Measurements from ENCODE around the gene TMEM144.
A peak's percentile ranks its signal among the peaks of the same experiment; 100 is the strongest.
"Not testable (repeated sequence)": the region's sequence is repeated elsewhere in the genome, so short reads cannot be mapped to it uniquely, and the experiment has no call there.

TMEM144 gene

DNA sequence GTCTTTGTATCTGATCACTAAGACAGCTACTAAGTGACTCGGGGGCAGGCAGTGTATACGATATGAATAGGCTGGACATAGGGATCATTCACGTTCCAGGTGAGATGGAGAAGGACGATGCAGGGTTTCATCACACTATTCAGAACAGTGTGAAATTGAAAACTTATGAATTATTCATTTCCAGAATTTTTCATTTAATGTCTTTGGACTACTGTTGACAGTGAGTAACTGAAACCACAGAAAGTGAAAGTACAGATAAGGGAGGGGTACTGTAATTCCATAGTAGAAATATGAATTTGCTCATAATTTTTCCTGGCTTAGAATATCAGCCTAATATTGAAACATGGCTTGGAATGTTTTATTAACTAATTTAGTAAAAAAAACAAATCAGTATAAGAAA lies 24.4 kb downstream of the TMEM144 start:
- no peak for DNase-seq (ENCODE audit: low read depth in 2 of 2, low spot score in 1 of 2)

DNA sequence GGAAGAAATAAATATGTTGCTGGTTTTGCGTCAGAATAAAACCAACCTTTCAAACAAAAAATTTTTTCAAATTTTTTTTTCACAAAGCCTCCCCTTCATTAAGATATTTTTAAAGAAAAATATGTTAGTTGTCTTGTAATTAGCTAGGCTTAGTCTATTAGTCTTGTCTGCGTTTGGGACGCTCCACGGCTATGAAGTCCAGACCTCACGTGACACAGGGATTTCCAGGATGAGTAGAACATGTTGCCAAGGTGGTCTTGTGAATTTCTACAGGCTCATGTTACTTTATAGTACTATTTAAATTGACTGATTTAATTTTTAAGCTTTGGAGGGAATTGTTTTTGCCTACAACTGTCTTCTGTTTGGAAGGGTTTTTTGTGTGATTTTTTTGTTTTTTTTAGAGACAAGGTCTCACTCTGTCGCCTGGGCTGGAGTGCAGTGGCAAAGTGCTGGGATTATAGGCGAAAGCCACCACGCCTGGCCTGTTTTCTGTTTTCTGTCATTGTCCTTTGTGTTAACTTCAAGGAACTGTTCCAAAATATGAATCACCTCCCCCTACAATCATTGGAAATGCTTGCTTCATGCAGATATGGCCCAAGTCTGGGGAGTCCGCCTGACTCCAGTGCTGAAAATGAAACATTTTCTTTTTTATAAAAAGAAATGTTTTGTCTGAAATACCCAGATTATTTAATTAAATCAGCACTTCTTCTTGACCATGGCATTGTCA lies 26.2 kb downstream of the TMEM144 start:
- DNase-seq (ENCODE audit: low read depth in 2 of 2, low spot score in 1 of 2) = no peak

DNA sequence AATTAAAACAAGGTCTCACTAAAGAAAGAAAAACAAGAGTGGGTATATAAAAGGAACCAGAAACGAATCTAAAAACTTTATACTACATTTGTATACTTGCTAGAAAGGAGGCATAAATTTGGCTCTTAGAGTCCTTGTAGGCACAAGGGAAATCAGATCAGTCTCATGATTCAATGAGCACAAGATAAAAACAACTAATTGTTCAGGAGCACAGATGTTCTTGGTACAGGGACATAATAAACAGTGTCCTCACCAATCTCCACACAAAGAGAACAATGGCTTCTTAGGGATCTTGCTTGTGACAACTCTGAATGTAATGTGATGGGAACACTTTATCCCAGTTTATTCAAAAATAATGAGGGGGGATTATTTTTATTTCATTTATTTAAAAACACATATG lies 28.3 kb downstream of the TMEM144 start:
- no peak for DNase-seq (ENCODE audit: low read depth in 2 of 2, low spot score in 1 of 2)

DNA sequence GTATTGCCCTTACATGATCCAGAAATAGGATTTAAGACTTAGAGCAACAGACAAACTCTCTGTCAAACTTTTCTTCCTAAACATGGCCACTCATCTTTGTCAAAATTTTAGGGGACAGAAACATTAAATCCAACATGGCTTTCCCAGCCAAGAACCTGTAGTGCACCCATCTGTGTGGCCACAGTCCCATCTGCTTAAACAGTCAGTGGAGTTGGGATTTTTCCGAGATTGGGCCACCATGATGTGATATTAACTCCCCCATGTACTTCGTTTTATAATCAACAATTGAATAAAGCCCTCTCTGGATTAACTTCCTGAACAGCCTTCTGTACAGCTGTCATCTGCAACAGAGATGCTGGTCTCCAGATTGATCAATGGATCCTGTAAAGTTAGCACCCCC lies 28.9 kb downstream of the TMEM144 start:
- no peak for DNase-seq (ENCODE audit: low read depth in 2 of 2, low spot score in 1 of 2)

DNA sequence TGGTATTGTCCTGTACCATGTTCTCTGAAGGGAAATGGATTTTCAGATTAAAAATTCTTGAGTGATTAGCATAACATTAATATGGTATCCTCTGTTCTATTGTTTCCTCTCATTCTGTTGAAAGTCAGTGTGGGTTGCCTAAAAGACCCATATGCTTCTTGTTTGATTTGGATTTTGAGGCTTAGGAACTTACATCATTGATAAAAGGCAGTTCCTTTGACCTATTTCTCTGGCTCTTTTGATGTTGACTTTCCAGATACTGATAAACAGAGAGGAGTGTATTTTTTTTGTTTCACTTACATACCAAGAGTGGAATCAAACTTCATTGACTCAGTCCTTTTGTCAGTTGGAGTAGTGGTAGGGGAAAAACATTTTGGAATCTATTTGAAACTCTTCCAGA lies 32.8 kb downstream of the TMEM144 start:
- DNase-seq (ENCODE audit: low read depth in 2 of 2, low spot score in 1 of 2) = no peak

DNA sequence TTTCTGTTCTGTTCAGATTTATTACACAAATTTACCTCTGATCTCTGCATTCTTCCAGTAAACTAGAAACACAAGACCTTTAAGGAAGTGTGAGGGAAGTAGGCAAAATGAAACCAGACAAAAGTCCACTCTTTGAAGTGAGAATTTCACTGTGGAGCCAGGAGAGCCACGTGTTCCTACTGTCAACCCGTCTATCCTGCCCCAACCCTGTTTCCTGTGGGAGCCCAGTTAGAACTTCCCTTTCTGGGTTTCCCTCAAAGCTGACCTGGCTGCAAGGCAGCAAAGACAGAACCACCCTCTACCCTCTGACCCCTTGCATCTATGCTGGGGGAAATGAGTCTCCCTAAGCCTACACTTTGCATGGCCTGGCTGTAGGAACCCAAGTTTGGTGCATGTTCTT lies 40.0 kb downstream of the TMEM144 start:
- DNase-seq (ENCODE audit: low read depth in 2 of 2, low spot score in 1 of 2) = no peak

DNA sequence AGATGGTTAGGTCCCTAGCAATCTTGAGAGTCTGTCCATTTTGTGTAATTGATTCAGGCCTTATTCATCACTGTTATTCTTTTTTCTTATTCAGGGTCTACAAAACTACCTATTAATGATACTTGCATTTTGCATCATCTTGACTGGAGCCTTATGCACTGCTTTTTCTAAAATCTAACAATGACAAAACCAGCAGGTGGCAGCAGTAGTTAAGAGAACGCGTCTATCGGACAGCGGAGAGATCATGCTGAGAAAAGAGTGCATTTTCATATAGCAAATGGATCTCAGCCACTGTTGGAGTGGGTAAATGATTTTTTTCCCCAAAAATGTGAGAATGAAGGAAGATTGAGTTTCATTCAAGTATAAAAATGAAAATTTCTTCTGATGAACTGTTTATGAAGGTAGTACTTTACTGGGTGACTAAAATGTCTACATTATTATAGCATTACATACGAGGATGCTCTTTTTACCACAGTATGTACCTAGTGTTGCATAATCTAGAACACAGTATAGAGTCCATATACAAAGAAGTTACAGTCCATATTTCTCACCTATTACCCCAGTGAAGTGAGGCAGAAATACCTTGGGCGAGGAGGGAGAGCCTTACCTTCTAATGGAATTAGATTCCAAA lies 43.2 kb downstream of the TMEM144 start:
- peak in 1 of 2 donors; percentile 9 for DNase-seq (ENCODE audit: low read depth in 2 of 2, low spot score in 1 of 2)

DNA sequence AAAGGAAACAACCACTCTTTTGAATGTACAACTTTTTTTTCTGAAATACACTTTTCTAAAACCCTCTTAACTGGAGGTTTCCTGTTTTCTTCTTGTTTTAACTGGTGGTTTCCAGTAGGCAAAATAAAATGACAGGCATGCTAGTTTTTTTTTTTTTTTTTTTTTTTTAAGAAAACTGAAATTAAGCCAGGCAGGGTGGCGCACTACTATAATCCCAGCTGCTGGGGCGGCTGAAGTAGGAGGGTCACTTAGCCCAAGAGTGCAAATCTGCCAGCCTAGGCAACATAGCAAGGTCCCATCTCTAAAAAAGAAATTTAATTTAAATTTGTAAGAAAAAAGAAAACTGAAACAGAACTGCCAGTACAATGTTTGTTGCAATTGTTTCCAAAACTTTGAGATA lies 44.0 kb downstream of the TMEM144 start:
- no peak for DNase-seq (ENCODE audit: low read depth in 2 of 2, low spot score in 1 of 2)

DNA sequence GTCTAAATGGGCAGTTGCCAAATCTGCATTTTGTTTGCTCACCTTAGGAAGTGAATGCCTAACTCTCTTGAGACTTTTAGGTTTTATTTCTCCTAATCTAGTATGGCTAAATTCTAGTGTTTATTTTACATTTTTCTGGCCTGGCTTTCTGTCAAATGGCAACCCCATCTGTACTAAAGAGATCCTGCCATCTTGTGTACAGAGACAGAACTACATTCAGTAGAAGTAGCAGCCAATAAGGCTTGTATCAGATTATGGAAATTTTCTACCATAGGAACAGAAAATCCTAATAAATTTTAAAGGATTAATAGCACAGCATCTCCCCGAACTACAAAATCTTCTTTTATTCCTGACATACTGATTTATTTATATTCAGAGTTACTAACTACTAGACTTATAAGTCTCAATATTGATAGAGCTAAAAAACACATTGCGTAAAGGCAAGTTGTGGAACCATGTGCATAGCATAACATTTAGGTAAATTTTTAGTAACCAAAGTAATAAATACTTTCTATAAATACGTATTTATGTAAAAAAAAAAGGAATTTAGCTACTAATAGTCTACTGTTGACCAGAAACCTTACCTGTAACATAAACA lies 45.5 kb downstream of the TMEM144 start:
- no peak for DNase-seq (ENCODE audit: low read depth in 2 of 2, low spot score in 1 of 2)

DNA sequence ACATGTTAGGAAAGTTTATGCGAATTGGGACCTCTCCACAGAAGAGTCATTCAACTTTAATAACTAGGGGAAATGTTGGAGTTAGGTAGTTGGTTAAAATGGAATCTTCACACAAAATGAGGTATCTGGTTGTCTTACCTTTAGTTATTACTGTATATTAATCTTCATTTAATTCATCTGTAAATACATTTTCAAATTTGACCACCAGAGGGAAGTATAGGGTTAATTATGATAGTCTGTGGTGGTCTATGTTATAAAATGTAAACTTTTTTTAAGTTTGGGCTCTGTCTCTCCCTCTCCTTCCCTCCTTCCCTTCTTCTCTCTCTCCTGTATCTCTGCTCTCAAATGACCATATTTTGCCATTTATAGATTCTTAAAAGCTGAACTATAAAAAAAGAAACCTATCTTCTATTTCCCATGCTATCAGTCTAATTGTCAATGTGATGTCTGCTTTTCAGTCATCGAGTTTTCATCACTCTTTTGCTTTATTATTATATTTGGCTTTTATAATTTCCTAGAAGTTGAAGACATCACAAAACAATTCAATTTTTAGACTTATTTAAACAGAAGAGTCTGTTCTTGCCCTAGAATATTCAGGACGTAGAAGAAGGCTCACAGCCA lies 49.8 kb downstream of the TMEM144 start:
- DNase-seq (ENCODE audit: low read depth in 2 of 2, low spot score in 1 of 2) = no peak

DNA sequence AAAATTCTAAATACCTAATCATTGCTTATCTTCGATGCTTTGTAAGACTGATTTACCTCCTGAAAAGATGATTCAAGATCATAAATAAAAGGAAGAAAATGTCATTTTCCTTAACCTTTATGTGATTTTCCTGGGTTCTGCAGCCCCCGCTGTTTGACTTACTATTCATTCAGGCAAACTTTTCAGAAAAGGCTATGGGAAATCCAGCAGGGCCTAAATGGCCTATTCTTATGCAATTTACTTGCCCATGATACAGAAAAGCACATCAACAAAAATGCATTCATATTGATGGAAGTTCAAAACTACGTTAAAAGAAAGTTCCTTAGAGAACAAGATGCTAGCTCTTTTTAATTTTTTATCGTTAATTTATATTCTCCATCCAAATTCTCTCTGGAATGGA lies 51.2 kb downstream of the TMEM144 start:
- DNase-seq (ENCODE audit: low read depth in 2 of 2, low spot score in 1 of 2) = no peak

DNA sequence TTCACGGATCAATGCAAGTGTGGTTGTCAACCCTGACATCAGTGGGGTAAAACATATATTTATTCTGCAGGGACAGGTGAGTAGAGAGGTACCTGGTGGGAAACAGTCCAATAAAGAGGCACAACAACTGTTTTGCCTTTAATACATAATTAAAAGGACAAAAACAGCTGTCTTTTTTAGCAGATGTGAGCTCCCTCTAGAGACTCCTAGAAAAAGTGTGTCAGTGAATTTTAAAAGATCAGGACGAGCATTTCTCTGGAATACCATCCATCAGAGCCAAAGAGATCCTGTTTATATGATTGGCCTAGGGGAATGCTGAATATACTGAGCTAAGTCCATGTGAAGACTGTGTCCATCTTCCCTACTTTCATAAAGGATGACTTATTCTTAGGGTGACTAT lies 58.3 kb downstream of the TMEM144 start:
- no peak for DNase-seq (ENCODE audit: low read depth in 2 of 2, low spot score in 1 of 2)

DNA sequence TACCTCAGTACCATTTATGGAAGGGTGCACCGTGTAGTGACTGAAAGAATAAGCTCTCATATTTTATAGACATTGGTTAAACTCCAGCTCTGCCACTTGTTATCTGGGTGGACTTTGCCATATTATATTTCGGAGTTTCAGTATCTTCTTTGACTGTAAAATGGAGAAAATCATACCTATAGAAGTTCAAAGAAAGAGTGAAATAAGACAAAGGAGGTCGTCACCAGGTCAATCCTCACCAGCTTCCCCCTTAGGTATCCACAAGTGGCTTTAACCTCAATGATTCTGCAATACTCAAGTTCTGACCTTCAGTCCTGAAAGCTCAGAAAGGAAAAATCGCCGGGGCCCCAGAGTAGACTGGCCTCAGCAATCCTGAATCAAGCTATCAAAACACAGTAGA lies 64.3 kb downstream of the TMEM144 start:
- DNase-seq (ENCODE audit: low read depth in 2 of 2, low spot score in 1 of 2) = no peak

DNA sequence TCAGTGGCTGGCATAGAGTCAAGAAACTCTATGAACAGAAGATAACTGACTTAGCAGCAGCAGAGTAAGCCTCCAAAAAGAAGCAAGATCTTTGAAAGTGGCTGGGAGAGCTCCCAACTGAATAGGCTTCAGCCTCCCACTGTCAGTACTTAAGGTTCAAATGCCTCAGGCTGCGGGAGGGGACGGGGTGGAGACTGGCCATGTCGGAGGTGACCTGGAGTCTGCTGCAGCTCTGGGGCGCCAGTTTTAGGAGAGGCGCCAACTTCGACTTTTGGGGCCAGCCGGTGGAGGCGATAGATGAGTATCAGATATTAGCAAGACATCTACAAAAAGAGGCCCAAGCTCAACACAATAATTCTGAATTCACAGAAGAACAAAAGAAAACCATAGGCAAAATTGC lies 67.3 kb downstream of the TMEM144 start:
- no peak for DNase-seq (ENCODE audit: low read depth in 2 of 2, low spot score in 1 of 2)

DNA sequence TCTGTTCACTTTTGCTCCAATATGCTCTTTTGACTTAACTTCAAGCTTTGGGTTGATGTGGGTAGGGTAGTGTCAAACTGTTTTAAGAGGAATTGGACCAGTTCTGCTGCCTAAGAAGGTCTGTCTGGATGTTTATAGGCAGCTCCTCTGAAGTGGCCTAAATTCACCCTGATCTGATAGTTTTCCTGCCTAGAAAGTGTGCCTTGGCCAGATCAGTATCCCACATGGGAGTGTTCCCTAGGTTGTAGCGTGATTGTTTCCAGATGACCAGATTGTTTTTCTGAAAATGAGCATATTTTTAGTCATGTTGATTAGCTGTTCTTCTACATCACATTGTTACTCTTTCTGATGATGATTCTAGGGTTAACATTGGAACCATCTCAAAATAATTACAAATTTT lies 68.8 kb downstream of the TMEM144 start:
- DNase-seq (ENCODE audit: low read depth in 2 of 2, low spot score in 1 of 2) = not testable (repeated sequence)

DNA sequence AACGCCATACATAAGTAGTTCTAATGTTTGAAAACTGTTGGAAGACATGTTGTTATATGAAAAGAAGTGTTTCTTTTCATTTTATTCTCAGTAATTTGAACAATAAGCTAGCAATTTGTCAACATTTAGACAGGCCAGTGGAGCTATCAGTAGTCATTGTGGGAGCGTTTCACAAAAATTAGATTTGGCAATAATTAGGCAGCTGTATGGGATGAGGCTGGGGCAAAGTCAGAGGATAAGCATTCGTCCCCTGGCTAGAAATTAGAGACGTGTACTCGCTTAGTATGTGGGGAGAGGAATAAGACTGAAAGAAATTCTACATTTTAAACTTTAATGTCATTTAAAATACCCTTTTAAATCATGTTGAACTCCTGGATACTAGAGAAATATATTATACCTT lies 70.6 kb downstream of the TMEM144 start:
- no peak for DNase-seq (ENCODE audit: low read depth in 2 of 2, low spot score in 1 of 2)

DNA sequence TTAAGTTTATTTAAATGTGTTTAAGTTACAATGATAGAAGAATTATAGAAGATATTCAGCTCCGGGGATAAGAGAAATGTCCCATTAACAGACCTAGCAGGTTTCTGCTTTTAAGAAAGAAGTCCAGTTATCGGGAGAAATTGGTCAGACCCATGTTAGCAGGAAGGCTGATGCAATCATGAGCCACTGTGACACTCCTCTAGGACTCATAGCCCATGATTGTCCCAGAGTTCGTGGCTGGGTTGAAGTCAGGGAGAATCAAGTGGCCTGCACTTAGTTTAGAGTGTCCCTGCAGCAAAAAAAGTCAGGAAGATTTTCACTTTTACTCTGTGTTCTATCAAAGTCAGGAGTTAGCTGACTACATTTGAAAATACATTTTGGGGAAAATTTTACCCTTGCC lies 72.0 kb downstream of the TMEM144 start:
- DNase-seq (ENCODE audit: low read depth in 2 of 2, low spot score in 1 of 2) = no peak

DNA sequence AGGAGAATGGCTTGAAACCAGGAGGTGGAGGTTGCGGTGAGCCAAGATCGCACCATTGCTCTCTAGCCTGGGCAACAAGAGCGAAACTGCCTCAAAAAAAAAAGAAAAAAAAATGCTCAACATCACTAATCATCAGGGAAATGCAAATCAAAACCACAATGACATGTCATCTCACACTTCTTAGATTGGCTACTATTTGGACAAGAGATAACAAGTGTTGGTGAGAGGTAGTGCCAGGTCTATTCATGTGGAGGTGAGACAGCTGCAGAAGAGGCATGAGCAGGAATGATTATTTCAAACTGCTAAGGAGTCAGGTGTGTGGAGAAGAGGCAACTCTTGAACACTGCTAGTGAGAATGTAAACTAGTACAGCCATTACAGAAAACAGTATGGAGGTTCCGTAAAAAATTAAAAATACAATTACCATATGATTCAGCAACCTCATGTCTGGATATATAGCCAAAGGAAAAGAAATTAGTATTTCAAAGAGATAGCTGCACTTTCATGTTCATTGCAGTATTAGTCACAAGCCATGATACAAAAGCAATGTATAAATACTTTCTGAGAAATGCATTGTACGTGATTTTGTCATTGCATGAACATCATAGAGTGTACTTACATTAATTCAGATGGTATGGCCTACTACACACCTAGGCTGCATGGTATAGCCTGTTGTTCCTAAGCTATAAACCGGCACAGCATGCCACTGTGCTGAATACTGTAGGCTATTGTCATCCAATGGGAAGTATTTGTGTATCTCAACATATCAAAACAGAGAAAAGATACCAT lies 75.3 kb downstream of the TMEM144 start:
- DNase-seq (ENCODE audit: low read depth in 2 of 2, low spot score in 1 of 2) = no peak

DNA sequence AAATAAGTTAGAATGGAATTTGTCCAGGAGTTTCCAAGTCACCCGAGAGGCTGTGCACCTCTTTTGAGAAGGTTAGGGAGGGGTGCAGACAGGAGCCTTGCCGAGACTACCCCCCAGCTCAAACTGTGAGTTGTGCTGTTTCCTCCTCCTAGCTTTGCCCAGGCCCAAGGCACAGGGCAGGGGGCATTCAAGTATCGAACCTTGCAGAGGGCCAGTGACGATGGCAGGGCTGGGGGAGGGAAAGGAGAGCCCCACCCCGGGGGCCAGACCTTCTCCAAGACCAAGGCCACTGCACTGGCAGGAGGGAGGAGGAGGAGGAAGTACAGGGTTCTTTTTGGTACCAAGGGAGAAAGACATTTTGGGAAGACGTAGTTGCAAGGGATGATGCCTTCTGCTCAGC lies 80.6 kb downstream of the TMEM144 start:
- DNase-seq (ENCODE audit: low read depth in 2 of 2, low spot score in 1 of 2) = no peak

DNA sequence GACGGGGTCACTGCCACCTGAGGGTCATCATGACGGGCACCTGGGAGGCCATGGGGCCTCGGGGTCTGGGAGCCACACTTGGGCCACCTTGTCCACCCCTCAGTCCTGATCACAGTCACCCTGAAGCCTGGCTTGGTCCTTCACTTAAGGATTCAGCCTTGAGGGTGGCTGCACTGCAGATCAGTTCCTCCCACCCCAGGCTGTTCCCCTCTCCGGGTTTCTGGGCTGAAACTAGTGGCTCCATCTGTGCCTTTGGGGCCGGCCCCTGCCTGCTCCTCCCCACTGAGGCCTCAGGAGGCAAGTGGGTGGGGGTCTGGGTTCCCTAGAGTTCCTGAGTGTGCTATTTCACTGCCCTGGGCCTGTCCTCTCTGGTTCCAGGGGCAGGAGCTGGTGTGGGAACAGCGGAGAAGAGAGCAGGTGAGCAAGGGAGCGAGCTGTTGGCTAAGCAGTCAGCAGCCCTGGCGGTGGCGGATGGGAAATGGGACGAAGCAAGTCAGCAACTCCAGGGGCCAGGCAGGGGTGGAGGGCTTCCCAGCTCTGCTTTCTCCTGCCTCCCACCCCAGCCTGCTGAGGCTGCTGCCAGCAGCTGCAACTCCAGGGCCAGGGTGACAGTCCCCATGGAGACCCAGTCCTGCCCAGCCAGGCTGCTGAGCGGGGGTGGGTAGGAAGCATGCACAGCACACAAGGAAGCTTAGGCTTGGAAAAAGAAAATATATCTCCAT lies 81.2 kb downstream of the TMEM144 start:
- DNase-seq (ENCODE audit: low read depth in 2 of 2, low spot score in 1 of 2) = no peak

DNA sequence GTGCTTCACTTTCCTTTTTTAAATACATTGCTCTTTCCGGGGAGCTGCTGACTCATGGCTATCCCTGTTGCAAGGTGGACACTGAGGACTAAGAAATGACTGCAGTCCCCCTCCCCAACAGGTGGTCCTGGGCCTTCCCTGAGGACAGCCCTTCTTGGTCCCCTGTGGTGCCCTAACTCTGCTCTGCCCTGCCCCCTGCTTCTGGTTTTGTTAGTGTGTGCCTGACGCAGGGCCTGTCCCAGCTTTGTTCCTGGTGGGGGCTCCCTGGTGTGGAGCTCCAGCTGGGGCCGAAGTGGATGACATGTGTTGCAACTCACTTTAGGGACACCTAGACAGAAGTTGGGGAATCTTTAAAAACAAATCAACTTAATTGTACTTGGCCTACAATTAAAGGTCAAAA lies 81.9 kb downstream of the TMEM144 start:
- no peak for DNase-seq (ENCODE audit: low read depth in 2 of 2, low spot score in 1 of 2)

Measured in stimulated activated CD8-positive, alpha-beta memory T cell treated with anti-CD3 and anti-CD28 coated beads, Interleukin-4, amount 100 ng/mL, for 1 hour (primary cell).